GM03348 (cell line): Measurements from ENCODE around the gene TMEM203.

ENCODE experiments used
- DNase-seq: peaks from one replicate; pipeline ENCODE4 v3.0.0; 2012; ENCODE audit warnings: low spot score

The TMEM203 gene

DNA sequence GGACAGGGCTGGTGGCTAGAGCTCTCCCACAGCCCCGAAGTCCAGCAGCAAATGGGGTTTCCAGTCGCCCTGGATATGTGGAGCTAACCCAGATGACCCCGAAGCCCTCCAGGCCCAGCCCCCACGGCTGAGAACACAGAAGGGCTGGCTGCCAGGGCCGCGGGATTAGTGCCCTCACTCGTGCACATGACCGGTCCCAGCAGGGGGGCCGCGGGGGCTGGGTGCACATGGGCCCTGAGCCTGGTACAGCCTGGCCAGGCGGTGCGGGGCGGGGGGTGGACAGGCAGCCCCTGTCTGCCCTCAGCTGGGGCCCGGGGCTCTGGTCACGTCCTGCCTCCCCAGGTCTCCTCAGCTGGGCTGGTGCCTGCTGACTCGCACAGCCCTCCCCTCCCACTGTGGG is 11.1 kb downstream of the TMEM203 start:
- DNase-seq: no peak

DNA sequence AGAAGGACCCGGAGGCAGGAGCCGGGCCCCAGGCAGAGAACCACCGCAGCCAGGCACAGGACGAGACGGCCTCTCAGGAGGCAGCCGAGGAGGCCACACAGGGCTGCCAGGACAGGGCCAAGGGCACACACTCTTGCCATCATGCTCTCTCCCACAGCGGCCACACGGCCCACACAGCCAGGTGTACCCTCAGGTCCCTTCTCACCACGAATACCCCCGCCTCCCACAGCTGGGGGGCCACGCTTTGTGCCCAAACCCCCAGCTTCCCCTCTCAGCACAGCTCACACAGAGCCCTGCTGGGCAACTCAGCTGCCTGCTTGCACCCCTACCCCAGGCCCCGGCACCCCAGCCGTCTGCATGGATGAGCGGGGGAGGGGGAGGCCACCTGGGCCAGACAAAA is 11.7 kb downstream of the TMEM203 start:
- no peak for DNase-seq

DNA sequence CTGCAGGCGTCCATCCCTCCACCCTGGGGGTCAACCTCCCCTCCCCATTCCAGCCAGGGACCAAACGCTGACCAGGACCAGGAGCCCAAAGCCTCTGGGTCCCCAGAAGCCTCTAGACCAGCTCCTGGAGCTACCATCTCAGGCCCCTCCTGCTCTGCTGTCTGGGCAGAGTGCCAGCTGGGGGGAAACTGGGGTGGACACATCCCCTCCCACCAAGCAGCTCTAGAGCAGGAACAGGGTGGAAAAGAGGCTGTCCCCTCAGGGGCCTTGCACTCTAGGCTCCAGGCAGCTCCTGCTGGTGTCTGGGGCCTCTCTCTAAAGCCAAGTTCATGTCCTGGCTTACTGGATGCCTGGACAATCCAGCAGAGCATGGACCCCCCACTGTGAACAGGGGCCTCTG is 12.6 kb downstream of the TMEM203 start:
- no peak for DNase-seq

DNA sequence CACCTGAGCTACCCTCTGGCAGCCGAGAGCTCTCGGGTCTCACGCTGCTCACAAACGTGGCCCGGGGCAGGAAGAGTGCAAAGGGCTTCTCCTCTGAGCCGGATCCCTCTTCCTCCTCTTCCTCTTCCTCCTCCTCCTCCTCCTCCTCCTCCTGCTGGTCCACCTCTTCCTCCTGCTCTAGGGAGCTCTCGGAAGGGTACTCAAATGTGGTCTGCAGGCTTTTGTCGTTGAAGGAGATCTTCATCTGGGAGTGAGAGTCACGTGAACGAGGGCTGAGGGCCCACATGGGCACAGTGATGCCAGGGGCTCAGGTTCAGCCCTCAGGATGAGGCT is 13.0 kb downstream of the TMEM203 start:
- no peak for DNase-seq

DNA sequence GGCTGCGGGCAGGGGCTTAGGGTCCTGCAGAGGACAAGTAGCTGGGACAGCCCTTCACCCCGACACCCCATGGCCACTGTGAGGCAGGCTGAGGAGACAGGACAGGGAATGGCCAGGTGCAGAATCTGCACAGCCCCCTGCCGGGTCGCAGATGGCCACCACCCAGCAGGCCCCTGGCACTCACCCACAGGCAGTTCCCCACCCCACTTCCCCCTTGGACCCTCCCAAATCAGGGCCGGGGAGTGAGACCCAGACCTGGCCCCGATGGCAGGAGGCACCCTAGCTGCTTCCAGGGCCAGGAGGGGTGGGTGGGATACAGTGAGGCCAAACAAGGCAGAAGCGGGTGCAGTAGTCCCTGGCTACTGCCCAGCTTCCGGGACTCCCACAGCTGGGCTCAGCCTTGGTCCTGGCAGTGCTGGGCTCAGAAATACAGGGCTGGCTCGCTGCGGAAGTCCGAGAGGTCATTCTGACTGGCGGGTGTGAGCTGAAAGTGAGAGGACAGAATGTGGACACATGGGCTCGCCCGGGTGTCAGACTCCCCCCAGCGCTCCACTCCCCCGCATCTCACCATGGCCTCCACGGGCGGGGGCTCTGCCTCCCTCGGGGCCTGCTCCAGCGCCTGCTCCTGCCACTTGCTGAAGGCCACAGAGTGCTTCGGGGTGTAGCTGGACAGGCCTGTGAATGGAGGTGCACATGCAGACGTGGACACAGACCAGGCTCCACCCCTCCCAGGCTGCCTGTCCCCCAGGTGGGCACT is 13.6 kb downstream of the TMEM203 start:
- DNase-seq: no peak

DNA sequence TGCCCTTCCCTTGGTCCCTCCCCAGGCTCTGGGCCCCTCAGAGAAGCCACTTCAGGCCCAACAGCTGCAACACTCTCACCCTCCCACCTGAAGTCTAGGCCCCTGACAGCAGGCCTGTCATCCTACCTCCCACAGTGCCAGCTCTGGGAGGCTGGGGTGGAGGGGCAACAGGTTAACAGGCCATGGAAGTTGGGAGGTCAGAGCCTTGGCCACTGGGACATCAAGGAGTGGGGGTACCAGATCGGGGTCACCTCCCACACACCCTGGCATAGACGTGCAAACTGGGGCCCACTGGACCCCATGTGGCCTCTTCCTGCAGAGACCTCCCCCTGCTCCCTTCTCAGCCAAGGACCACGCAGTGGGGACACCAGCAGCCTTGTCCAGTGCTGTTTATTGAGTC is 14.2 kb downstream of the TMEM203 start:
- no peak for DNase-seq

DNA sequence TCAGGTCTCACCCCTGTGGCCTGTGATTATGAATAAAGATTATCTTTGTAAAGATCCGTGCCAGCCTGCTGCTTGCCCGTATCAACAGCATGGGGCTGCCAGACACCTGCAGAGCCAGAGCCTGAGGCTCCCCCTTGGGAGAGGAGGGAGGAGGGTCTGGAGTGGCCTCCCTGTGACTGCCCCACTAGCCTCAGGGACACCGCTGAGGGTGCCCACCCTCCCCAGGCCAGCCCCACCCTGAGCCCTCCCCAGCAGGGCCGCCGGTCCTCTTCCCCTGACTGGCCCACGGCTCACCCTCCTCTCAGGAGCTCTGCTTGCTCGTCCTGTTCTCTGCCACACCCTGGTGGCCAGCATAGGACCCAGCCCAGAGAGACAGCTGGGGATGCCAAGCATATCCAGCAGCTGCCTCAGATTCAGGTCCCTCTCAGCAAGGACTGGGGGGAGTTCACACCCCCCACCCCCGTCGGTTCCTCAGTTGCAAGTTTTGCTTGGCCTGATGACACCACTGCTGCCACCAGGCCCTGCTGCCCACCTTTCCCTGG is 15.1 kb downstream of the TMEM203 start:
- DNase-seq: no peak

DNA sequence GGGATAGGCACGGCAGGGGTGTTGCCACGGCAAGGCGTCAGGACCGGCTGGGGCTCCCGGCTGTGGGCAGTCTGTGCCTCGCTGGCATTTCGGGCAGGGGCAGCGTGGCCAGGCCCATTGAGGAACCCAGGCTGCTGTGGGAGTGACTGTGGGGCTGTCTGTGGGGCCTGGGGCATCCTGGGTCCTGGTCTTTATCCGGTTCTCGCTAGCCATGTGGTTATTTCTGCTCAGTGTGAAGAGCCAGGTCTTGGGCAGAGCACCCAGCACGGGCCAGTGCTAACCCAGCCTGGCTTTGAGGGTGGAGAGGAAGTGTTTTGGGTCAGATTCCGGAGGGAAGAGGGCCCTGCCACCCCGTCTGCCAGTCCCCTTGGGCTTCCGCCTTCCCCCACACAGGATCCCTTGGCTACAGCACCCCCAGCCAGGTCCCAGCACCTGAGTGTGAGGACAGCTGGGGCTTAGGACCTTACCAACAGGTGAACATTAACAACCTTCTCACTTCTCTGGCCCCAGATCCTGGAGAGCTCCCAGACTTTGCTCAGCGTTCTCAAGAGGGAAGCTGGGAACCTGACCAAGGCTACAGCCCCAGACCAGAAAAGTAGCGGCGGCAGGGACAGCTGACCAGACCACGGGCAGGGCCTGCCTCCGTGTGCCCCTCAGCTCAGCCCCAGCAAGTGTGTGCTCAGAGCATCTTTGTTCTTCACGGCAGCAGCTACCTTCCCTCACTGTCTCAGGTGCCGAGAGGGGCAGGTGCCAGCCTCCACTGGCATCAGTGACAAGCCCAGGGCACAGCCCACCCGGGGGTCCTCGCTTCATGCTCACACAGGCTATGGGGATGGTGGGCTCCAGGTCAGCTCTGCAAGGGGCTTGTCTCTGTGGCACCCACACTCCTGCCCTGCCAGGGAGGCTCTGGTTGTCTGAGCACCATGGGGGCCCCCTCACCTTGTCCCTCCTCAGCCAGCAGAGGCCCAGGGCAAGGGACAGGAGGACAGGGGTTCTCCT is 15.9 kb downstream of the TMEM203 start:
- DNase-seq: no peak

DNA sequence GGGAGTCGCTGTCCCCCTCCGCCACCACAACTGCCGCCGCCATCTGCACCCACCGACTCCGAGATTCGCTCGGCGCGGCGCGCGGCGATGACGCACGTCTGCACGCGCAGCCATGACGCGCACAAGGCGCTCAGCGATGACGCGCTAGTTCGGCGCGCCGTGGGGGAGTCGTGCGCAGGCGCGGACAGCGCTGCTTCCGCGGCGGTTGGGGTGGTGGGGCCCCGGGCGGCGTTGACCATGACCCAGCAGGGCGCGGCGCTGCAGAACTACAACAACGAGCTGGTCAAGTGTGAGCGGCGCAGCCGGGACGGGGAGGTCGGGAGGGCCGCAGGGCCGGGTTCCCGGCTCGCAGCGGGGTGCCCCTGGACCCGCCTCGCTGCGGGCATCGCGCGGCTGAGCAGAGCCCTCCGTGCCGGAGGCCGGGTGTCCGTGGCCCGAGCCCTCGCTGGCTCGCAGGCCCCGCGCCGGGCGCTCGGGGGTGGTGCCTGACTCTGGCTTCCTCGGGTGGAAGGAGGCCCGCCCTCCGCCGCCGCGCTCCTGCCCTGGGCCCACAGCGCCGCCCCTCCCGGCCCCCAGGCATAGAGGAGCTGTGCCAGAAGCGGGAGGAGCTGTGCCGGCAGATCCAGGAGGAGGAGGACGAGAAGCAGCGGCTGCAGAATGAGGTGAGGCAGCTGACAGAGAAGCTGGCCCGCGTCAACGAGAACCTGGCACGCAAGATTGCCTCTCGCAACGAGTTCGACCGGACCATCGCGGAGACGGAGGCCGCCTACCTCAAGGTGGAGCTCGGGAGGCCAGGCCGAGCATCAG is 16.8 kb downstream of the TMEM203 start, which contains the start of the genes ANAPC2 and SSNA1:
Gene ANAPC2 (minus strand): TSS at position 71 of the 807 bp plus-strand sequence. CDS start 28 bp downstream, at position 43.
Gene SSNA1 (plus strand): TSS at position 187 of the 807 bp plus-strand sequence. CDS start 51 bp downstream, at position 238.
- DNase-seq: peak; percentile 99

DNA sequence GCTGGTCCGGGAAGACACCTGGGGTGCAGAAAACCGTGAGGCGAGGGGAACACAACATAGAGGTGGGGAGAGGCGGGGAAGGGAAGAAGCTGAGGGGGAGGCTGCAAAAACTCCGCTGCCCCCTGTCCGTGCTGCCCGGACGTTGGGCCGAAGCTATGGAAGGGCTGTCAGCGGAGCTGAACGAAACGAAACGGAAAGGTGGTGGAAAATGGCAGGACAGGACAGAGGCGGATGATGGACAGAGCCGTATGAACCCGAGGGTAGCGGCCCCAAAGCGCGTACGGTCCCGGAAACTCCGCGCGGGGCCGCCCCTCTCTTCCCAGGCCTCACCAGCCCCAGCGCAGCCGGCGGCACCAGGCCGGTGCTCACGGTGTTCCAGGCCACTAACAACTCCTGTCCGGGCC is 17.4 kb downstream of the TMEM203 start:
- no peak for DNase-seq

DNA sequence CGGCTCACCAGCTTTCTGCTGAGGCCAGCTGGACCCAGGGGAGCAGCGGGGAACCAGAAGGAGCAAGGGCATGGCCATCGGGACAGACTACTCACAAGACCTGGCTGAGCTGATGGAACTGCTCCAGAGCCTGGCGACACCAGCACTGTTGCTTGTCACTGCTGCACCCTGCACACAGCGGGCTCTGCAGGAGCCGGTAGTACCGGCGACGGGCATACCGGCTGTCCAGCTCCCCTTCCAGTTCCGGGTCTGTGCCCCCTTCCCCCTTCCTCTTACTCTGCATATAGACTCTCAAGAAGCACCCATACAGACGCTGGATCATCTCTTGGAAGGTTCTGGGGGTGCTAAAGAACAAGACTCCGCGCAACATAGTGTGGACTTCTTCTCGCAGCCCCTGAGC is 18.1 kb downstream of the TMEM203 start:
- no peak for DNase-seq

DNA sequence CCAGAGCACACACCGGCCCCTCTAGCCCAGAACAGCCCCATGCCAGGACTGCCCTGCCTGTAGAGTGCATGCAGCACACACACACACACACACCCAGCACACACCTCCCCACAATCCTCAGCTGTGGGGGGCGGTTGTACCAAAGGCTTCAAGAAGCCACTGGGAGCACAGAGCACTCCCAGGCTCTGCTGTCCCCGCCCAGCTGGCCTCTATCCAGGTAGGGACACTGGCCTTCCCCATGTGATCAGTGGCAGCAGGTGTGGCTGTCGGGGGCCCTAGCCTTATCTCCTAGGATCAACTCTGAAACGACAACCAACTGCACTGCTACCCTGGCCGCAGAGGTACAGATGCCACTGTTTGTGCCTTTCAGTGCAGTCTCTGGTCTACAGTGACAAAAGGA is 19.1 kb downstream of the TMEM203 start:
- DNase-seq: no peak

DNA sequence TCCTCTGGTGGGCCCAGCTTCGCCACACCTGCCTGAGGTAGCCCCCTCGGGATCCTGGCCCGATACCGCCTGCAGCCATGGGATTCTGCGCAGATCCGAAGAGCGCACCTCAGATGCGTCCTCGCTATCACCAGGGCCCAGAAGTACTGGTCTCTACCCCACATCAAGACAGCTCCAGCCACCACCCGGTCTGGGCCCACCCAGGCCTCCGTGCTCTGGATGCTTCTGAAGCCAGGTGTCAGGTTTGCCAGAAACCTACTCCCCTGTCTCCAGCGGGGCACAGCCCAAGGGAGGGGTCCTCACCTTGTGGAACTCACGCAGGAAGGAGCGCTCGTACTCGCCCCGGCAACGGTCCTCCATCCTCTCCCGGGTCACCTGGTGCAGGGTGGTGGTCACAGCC is 19.5 kb downstream of the TMEM203 start:
- no peak for DNase-seq

DNA sequence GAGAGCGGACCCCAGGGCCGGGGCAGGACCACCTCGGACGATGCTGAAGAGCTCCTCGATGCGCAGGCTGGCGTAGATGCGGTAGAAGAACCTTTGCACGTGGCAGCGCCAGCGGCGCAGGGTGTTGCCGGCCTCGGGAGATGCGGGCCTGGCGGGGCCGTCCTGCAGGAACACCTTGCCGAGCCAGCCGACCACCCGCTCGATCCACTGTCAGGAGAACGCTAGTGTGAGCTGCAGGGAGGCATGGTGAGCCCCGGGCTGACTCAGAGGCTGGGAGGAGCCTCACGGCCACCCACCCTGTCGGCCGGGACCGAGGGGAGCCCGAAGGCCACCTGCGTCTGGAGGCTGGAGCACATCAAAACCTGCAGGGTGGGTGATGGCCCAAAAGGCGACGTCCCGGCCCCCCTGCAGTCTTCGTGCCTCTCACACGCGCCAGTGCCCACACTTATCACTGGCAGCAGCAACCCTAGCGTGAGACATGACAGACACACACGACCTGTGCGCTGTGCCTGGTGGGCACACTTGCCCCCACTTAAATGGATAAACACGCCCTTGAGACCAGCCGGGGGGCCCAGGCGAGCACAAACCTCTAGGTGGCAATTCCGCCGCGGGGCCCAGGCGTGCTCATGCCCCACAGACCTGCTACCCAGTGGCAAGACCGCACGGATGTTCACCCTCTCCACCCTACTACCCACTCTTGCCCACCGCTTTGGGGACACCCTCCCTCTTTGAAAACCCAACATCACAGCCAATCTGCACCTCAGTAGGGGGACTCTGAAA is 20.4 kb downstream of the TMEM203 start:
- no peak for DNase-seq

DNA sequence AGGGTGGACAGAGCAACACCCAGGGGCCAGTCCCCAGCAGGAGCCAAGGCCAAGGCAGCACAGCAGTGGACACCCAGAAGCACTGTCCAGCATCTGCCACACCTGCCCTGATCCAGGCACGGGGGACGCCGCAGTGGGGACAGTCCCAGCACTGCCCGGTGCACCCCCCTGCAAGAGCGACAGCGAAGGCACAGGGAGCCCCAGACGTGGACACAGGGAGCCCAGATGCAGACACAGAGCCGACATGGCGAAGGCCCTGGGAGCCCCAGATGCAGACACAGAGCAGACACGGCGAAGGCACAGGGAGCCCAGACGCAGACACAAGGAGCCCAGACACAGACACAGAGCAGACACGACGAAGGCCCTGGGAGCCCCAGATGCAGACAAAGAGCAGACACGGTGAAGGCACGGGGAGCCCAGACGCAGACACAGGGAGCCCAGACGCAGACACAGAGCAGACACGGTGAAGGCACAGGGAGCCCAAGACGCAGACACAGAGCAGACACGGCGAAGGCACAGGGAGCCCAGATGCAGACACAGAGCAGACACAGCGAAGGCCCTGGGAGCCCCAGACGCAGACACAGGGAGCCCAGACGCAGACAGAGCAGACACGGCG is 21.4 kb downstream of the TMEM203 start:
- DNase-seq: no peak

DNA sequence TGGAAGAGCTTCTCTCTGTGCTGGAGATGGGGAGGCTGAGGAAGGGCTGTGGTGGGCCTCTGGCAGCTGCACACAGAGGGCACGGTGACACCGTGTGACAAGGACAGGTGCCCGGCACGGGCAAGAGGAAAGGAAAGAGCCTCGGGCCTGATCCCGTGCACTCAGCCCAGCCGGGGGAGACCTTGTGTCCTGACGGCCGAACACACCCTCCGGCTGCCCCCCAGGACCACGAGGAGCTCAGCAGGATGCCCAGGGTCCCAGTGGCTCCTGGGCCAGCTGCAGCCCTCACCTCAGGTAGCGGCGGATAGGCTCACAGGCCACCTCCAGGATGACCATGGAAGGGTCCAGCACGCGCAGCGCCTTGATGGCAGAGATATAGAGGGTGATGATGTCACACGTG is 22.6 kb downstream of the TMEM203 start:
- DNase-seq: no peak

DNA sequence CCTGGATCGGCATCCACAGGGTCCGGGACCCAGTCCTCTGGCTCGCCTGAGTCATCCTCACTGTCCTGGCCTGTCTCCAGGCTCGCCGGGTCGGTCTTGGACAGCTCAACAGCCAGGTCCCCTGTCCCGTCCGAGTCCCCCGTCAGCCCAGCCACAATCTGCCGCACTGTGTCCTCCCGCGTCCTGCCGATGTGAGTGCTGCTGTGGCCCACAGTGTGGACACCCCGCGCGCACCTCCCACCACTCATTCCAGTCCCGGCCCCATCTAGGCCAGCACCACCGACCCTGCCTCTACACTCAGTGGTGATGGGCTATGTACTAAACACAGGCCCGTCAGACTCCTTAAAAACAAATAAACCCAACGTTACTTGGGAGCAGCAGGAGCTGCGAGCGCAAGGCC is 23.8 kb downstream of the TMEM203 start:
- no peak for DNase-seq

DNA sequence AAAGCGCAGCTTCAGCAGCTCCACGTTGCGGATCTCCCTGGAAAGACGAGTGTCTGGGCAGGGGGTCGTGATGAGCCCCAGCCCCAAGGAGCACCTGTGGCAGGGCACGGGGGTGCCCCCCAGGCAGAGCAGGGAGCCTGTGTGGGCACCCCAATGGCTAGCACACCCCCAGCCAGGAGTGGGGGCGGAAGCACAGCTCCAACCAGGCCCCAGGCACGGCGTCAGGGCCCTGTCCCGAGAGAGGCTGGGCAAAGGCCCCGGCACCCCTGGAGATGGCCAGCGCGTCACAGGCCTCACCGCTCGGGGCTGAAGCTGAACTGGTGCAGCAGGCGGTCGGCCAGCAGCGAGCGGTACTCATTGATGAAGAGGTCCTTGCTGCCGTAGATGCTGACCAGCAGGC is 25.0 kb downstream of the TMEM203 start:
- DNase-seq: no peak

DNA sequence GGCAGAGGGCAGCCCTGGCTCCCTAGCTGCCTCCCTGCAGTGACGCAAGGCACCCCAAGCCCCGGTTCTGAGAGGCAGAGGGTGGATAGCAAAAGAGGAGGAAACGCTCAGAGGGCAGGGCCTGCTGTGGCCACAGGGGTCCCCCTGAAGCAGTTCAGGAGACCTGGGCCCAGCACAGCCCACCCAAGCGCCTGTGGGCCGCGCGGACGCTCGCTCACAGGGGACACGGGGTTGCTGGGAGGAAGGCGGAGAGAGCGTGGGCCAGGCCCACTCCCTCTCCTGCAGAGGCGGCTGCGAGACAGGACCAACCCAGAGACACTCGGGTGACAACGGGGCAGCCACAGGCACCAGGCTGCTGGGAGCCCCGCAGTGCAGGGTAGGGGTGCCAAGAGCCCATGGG is 25.7 kb downstream of the TMEM203 start:
- no peak for DNase-seq

DNA sequence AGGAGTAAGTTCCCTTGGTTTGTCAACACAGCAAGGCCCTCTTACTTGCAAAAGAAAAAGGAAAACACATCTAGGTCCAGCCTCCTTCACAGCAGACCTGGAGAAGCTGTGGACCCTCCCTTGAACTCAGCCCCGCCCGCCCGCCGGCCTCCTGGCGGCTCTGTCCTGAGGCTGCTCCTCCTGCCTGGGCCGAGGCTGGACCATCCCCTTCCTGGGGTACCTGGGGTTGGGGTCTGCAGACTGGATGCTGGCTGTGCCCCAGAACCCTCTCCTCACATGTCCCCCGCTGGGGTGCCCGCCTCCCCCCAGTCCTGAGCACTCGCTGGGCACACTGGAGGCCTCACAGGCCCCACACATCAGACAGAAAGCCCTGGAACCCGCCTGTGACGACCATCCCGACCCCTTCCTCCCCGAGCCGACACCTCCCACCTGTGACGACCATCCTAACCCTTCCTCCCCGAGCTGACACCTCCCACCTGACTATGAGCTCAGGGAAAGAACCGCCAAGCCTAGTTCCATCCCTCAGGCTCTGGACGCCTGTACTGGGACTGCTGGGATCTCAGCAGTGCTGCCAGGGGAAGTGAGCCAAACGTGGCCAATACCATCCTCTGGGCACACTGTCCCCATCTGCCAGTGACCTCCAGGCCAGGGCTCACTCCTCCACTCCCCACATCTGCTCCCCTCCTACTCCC is 26.4 kb downstream of the TMEM203 start:
- DNase-seq: no peak
